Stomach smooth muscle (tissue), 2 donors: Measurements from ENCODE around the gene IL17RD.

Experiments
- H3K27ac ChIP-seq: one replicate; pipeline ENCODE4 v1.7.0; 2013; ENCODE audit warnings: mild to moderate bottlenecking, low read length, inconsistent platforms
- H3K27me3 ChIP-seq, 2 donors: one replicate each; pipeline ENCODE4 v1.7.0; 2013; ENCODE audit warnings: low read length in 2 of 2; ENCODE audit not compliant: insufficient read depth in 2 of 2, control insufficient read depth in 1 of 2
- H3K36me3 ChIP-seq, 2 donors: one replicate each; pipeline ENCODE4 v1.7.0; 2013; ENCODE audit warnings: low read length in 2 of 2; ENCODE audit not compliant: control insufficient read depth in 2 of 2, insufficient read depth in 2 of 2
- H3K4me1 ChIP-seq: one replicate; pipeline ENCODE4 v1.7.0; 2013; ENCODE audit warnings: low read length; ENCODE audit not compliant: control insufficient read depth, insufficient read depth
- H3K4me3 ChIP-seq, 2 donors: one replicate each; pipeline ENCODE4 v1.7.0; 2013; ENCODE audit warnings: low read length in 2 of 2
- H3K9ac ChIP-seq, 2 donors: one replicate each; pipeline ENCODE4 v1.7.0; 2013; ENCODE audit warnings: low read length in 2 of 2, mild to moderate bottlenecking in 1 of 2
- H3K9me3 ChIP-seq, 2 donors: one replicate each; pipeline ENCODE4 v1.7.0; 2013; ENCODE audit warnings: low read length in 2 of 2; ENCODE audit not compliant: control insufficient read depth in 2 of 2
- donor health status: healthy.
- donor health status: Pancreatic carcinoma.

IL17RD gene

DNA sequence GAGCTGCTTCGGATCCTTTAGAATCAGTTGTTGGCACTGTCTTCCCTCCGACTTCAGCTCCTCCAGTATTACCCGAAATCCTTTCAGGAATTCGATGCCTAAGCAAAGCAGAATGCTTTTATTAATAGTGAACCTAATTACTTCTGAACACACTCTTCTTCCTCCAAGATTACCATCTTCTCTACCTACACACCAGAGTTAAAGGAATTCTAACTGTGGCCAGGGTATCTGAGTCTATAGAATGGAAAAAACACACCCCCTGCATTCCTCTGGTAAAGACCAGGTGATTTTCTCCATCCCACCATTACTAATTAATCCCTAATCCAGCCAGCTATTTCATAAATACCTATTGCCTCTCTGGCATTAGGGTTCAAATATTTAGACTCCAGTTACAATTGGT, 54.9 kb downstream of the IL17RD start:
- H3K27ac ChIP-seq, result no peak overlapping the region
- no peak overlapping the region for H3K9ac ChIP-seq
- H3K36me3 ChIP-seq, result peaks cover 0 to 9% of the 10 kb centered on the region in 2 donors
- no peaks in the 10 kb centered on the region for H3K27me3 ChIP-seq
- H3K4me1 ChIP-seq, result peaks cover 3% of the 10 kb centered on the region
- no peak overlapping the region for H3K4me3 ChIP-seq
- H3K9me3 ChIP-seq, result no peaks in the 10 kb centered on the region

- Histone ChIP-seq H3K4me1 (peaks cover 3% of the 10 kb centered on the region), H3K27me3 (no peaks in the 10 kb centered on the region), H3K9me3 (no peaks in the 10 kb centered on the region), H3K36me3 (peaks cover 0 to 13% of the 10 kb centered on the region in 2 donors), H3K9ac (no peak overlapping the region), H3K27ac (no peak overlapping the region), H3K4me3 (no peak overlapping the region)
Measured at GRCh38 chr3:57109437-57110199, 55.5 kb downstream of the IL17RD start.

- no peak overlapping the region for H3K9ac ChIP-seq
- H3K27me3 ChIP-seq, result no peaks in the 10 kb centered on the region
- H3K4me1 ChIP-seq, result peaks cover 3% of the 10 kb centered on the region
- H3K9me3 ChIP-seq, result no peaks in the 10 kb centered on the region
- H3K36me3 ChIP-seq, result peaks cover 0 to 14% of the 10 kb centered on the region in 2 donors
- no peak overlapping the region for H3K27ac ChIP-seq
- no peak overlapping the region for H3K4me3 ChIP-seq
Measured at GRCh38 chr3:57108684-57109083, 56.5 kb downstream of the IL17RD start.

GRCh38 chr3:57105585-57105984, 59.6 kb downstream of the IL17RD start:
- H3K36me3 ChIP-seq, result peaks cover 0 to 15% of the 10 kb centered on the region in 2 donors
- peaks cover 3% of the 10 kb centered on the region for H3K4me1 ChIP-seq
- no peaks in the 10 kb centered on the region for H3K27me3 ChIP-seq
- no peak overlapping the region for H3K4me3 ChIP-seq
- H3K27ac ChIP-seq, result no peak overlapping the region
- H3K9me3 ChIP-seq, result no peaks in the 10 kb centered on the region
- no peak overlapping the region for H3K9ac ChIP-seq

GRCh38 chr3:57100046-57100695, 65.0 kb downstream of the IL17RD start:
- H3K9me3 ChIP-seq, result no peaks in the 10 kb centered on the region
- H3K4me3 ChIP-seq, result no peak overlapping the region
- no peak overlapping the region for H3K27ac ChIP-seq
- H3K36me3 ChIP-seq, result peaks cover 0 to 13% of the 10 kb centered on the region in 2 donors
- H3K27me3 ChIP-seq, result no peaks in the 10 kb centered on the region
- no peak overlapping the region for H3K9ac ChIP-seq
- H3K4me1 ChIP-seq, result no peaks in the 10 kb centered on the region

GRCh38 chr3:57098418-57099310, 66.5 kb downstream of the IL17RD start:
- no peaks in the 10 kb centered on the region for H3K27me3 ChIP-seq
- no peak overlapping the region for H3K4me3 ChIP-seq
- no peak overlapping the region for H3K9ac ChIP-seq
- H3K9me3 ChIP-seq, result no peaks in the 10 kb centered on the region
- no peak overlapping the region for H3K27ac ChIP-seq
- peaks cover 0 to 9% of the 10 kb centered on the region in 2 donors for H3K36me3 ChIP-seq
- peaks cover 3% of the 10 kb centered on the region for H3K4me1 ChIP-seq

GRCh38 chr3:57097536-57097935, 67.6 kb downstream of the IL17RD start:
- no peaks in the 10 kb centered on the region for H3K27me3 ChIP-seq
- peaks cover 3% of the 10 kb centered on the region for H3K4me1 ChIP-seq
- H3K9ac ChIP-seq, result no peak overlapping the region
- H3K9me3 ChIP-seq, result no peaks in the 10 kb centered on the region
- H3K36me3 ChIP-seq, result peaks cover 0 to 9% of the 10 kb centered on the region in 2 donors
- no peak overlapping the region for H3K4me3 ChIP-seq
- H3K27ac ChIP-seq, result no peak overlapping the region

- H3K36me3 ChIP-seq, result peaks cover 0 to 7% of the 10 kb centered on the region in 2 donors
- H3K9ac ChIP-seq, result no peak overlapping the region
- peaks cover 3% of the 10 kb centered on the region for H3K4me1 ChIP-seq
- no peak overlapping the region for H3K4me3 ChIP-seq
- H3K27me3 ChIP-seq, result no peaks in the 10 kb centered on the region
- no peak overlapping the region for H3K27ac ChIP-seq
- no peaks in the 10 kb centered on the region for H3K9me3 ChIP-seq
Measured at GRCh38 chr3:57095363-57095762, 69.8 kb downstream of the IL17RD start.

GRCh38 chr3:57094575-57094974, 70.6 kb downstream of the IL17RD start:
- H3K27ac ChIP-seq, result no peak overlapping the region
- no peaks in the 10 kb centered on the region for H3K9me3 ChIP-seq
- no peak overlapping the region for H3K4me3 ChIP-seq
- H3K4me1 ChIP-seq, result peaks cover 3% of the 10 kb centered on the region
- H3K27me3 ChIP-seq, result no peaks in the 10 kb centered on the region
- no peak overlapping the region for H3K9ac ChIP-seq
- H3K36me3 ChIP-seq, result peaks cover 0 to 7% of the 10 kb centered on the region in 2 donors

DNA sequence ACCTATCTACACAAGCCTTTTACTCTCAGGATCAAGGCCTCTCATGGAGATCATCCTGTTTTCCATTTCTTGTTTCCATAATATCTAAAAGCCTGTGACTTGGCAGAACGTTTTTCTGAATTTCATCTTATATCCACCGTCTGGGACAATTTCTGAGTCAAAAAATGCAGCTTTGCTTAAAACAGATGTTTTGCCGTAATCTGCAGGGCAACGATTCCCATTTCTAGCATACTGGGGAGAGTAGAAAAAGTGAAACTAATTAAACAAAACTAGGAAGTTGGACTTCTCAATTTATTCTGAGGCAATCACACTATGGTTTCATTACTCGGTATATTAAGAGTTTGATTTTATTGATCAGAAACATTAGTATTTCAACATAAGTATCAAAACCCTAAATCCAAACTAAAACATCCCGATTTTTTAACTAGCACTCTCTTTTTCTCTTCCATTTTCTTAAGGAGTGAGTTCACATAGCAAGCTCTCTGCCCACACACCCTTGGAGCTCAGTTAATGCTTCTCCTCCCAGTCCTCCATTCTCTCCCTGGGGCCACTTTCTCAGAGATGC, 71.1 kb downstream of the IL17RD start:
- peaks cover 3% of the 10 kb centered on the region for H3K4me1 ChIP-seq
- no peak overlapping the region for H3K9ac ChIP-seq
- no peaks in the 10 kb centered on the region for H3K9me3 ChIP-seq
- peaks cover 0 to 7% of the 10 kb centered on the region in 2 donors for H3K36me3 ChIP-seq
- H3K27me3 ChIP-seq, result no peaks in the 10 kb centered on the region
- H3K27ac ChIP-seq, result no peak overlapping the region
- H3K4me3 ChIP-seq, result no peak overlapping the region
